HFFc6 (cell line): Measurements from ENCODE around the gene SORL1-AS1.

Experiments
- DNase-seq: peaks from one replicate; pipeline ENCODE4 v3.0.0-alpha.2; 2018
- H3K27ac Mint-ChIP-seq: 2 replicates; pipeline ENCODE4 v1.8.0; 2020; ENCODE audit warnings: mild to moderate bottlenecking, mixed read lengths
- H3K27me3 Mint-ChIP-seq: 2 replicates; pipeline ENCODE4 v1.8.0; 2021; ENCODE audit warnings: mild to moderate bottlenecking, moderate library complexity, mixed read lengths; ENCODE audit not compliant: insufficient read depth
- H3K36me3 Mint-ChIP-seq: 2 replicates; pipeline ENCODE4 v1.8.0; 2021; ENCODE audit warnings: low read depth, mixed read lengths
- H3K4me1 Mint-ChIP-seq: 2 replicates; pipeline ENCODE4 v1.8.0; 2020; ENCODE audit warnings: low read depth, mixed read lengths
- H3K4me3 Mint-ChIP-seq: 2 replicates; pipeline ENCODE4 v1.8.0; 2020; ENCODE audit warnings: mild to moderate bottlenecking, moderate library complexity, mixed read lengths
- H3K9me3 Mint-ChIP-seq: 2 replicates; pipeline ENCODE4 v1.8.0; 2020; ENCODE audit warnings: mild to moderate bottlenecking, mixed read lengths
- CTCF ChIP-seq: fragments of 200-600 bp; sonication (generic); IDR thresholded peaks from 2 replicates; pipeline ENCODE4 v1.5.0; 2021; ENCODE audit warnings: antibody characterized with exemption, mild to moderate bottlenecking

SORL1-AS1 gene

GRCh38 chr11:121450401-121450800 lies 2.4 kb downstream of the SORL1-AS1 start:
- DNase-seq: no peak
- no peak for TF ChIP-seq CTCF
- Mint-ChIP-seq H3K27ac (no peak overlapping the region), H3K27me3 (peaks cover 40% of the 10 kb centered on the region), H3K4me3 (no peak overlapping the region), H3K9me3 (no peaks in the 10 kb centered on the region), H3K36me3 (no peaks in the 10 kb centered on the region), H3K4me1 (peaks cover 5% of the 10 kb centered on the region; the same call in 1 of the 2 replicates)

- peaks cover 39% of the 10 kb centered on the region for H3K27me3 Mint-ChIP-seq
Measured at GRCh38 chr11:121449626-121450025, 3.1 kb downstream of the SORL1-AS1 start.

GRCh38 chr11:121449123-121449522 lies 3.6 kb downstream of the SORL1-AS1 start:
- Mint-ChIP-seq H3K4me3 (no peak overlapping the region), H3K36me3 (no peaks in the 10 kb centered on the region), H3K4me1 (peaks cover 5% of the 10 kb centered on the region; the same call in 1 of the 2 replicates)

More at GRCh38 chr11:121449626-121450025, 3.1 kb downstream of the SORL1-AS1 start:
- H3K36me3 Mint-ChIP-seq: no peaks in the 10 kb centered on the region
- H3K4me3 Mint-ChIP-seq: no peak overlapping the region
- no peak for TF ChIP-seq CTCF
- H3K4me1 Mint-ChIP-seq: peaks cover 5% of the 10 kb centered on the region; the same call in 1 of the 2 replicates
- no peaks in the 10 kb centered on the region for H3K9me3 Mint-ChIP-seq
- H3K27ac Mint-ChIP-seq: no peak overlapping the region
- no peak for DNase-seq

GRCh38 chr11:121448431-121448941 lies 4.3 kb downstream of the SORL1-AS1 start:
- H3K4me1 Mint-ChIP-seq: peaks cover 5% of the 10 kb centered on the region; the same call in 1 of the 2 replicates
- no peak overlapping the region for H3K27ac Mint-ChIP-seq
- no peaks in the 10 kb centered on the region for H3K9me3 Mint-ChIP-seq
- H3K27me3 Mint-ChIP-seq: peaks cover 32% of the 10 kb centered on the region
- DNase-seq: no peak
- no peak overlapping the region for H3K4me3 Mint-ChIP-seq
- TF ChIP-seq CTCF: no peak
- no peaks in the 10 kb centered on the region for H3K36me3 Mint-ChIP-seq

More at GRCh38 chr11:121449123-121449522, 3.6 kb downstream of the SORL1-AS1 start:
- Mint-ChIP-seq H3K27ac (no peak overlapping the region), H3K27me3 (peaks cover 34% of the 10 kb centered on the region), H3K9me3 (no peaks in the 10 kb centered on the region)
- no peak for DNase-seq
- no peak for TF ChIP-seq CTCF

- H3K4me3 Mint-ChIP-seq: no peak overlapping the region
- H3K36me3 Mint-ChIP-seq: no peaks in the 10 kb centered on the region
- peaks cover 28% of the 10 kb centered on the region for H3K27me3 Mint-ChIP-seq
Measured at GRCh38 chr11:121448011-121448410, 4.8 kb downstream of the SORL1-AS1 start.

More at GRCh38 chr11:121448011-121448410, 4.8 kb downstream of the SORL1-AS1 start:
- Mint-ChIP-seq H3K27ac (no peak overlapping the region), H3K4me1 (peaks cover 5% of the 10 kb centered on the region; the same call in 1 of the 2 replicates), H3K9me3 (no peaks in the 10 kb centered on the region)
- no peak for TF ChIP-seq CTCF
- DNase-seq: no peak
